Measurements from ENCODE around the gene PM20D1.
"Not testable (repeated sequence)": the region's sequence is repeated elsewhere in the genome, so short reads cannot be mapped to it uniquely, and the experiment has no call there.

- not testable (repeated sequence) for TF ChIP-seq EZH2 (IDR thresholded peaks at IDR 0.05; ENCODE audit: low read length, missing control alignments)
- TF ChIP-seq, protein P1, sequence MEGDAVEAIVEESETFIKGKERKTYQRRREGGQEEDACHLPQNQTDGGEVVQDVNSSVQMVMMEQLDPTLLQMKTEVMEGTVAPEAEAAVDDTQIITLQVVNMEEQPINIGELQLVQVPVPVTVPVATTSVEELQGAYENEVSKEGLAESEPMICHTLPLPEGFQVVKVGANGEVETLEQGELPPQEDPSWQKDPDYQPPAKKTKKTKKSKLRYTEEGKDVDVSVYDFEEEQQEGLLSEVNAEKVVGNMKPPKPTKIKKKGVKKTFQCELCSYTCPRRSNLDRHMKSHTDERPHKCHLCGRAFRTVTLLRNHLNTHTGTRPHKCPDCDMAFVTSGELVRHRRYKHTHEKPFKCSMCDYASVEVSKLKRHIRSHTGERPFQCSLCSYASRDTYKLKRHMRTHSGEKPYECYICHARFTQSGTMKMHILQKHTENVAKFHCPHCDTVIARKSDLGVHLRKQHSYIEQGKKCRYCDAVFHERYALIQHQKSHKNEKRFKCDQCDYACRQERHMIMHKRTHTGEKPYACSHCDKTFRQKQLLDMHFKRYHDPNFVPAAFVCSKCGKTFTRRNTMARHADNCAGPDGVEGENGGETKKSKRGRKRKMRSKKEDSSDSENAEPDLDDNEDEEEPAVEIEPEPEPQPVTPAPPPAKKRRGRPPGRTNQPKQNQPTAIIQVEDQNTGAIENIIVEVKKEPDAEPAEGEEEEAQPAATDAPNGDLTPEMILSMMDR (conservative IDR thresholded peaks at IDR 0.05 in 1 of 2, IDR thresholded peaks at IDR 0.05 in 1 of 2; ENCODE audit: low read depth in 1 of 2, low read length in 2 of 2) = not testable (repeated sequence)
Observed at GRCh38 chr1:205889706-205890105, 39.8 kb upstream of the PM20D1 start.
